NCI-H2171 (cell line): ENCODE results near the gene SYNJ2.

ENCODE experiments used
- DNase-seq: peaks from one replicate; lab custom pipeline; 2025; lab: John Stamatoyannopoulos, UW

SYNJ2 gene

DNA sequence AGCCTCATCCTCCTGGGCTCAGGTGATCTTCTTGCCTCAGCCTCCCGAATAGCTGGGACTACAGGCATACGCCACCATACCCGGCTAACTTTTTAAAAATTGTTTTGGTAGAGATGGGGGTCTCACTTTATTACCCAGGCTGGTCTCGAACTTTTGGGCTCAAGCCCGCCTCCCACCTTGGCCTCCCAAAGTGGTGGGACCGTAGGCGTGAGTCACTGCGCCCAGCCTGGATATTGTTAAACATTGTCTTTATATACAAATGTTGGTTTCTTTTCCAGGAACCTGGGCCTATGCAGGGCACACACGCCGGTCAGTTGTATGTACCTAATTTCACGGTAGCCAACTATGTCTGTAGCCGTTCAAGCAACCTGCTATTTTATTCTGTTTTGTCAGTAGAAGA lies 60.1 kb downstream of the SYNJ2 start:
- DNase-seq: no peak

DNA sequence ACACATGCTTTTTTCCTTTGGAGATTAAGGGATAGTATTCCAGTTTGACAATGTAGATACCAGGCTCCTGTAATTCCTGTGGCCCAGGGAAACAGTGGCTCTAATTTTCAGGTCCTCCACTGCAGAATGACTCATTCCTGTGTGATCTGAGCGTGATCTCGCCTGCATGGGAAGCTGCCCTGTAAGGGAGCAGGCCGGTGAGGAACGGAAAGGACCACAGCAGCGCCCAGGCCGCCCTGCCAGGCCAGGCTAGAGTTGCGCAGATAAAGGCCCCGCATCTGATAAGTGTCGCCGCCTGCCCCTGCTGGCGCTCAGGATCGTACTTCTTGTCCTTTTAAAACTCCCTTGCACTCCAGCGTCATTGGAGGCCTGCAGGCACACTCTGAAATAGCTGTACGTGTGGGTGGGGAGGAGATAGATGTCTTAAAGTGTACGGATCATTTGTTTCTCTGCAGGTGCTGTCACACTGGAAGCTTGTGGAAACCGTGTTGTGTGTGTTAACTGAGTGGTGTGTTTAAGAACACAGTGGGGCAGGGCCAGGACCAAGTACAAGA lies 60.7 kb downstream of the SYNJ2 start:
- DNase-seq: no peak

DNA sequence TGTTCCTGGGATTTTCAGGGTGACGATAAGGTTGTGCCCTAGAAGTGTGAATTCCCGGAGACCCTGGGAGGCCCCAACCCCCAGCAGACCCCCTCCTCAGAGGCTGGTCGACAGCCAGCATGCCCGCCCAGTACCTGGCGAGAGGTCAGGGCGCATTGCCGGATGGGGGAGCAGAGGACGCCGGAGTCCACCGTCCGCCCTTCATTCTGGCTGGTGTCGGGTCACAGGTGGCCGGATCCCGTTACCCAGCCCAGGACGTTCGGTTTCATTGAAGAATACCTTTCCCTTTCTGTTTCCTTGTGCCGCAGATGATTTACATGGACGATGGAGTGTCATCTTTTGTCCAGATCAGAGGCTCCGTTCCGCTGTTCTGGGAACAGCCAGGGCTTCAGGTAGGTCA lies 61.3 kb downstream of the SYNJ2 start:
- DNase-seq: no peak

DNA sequence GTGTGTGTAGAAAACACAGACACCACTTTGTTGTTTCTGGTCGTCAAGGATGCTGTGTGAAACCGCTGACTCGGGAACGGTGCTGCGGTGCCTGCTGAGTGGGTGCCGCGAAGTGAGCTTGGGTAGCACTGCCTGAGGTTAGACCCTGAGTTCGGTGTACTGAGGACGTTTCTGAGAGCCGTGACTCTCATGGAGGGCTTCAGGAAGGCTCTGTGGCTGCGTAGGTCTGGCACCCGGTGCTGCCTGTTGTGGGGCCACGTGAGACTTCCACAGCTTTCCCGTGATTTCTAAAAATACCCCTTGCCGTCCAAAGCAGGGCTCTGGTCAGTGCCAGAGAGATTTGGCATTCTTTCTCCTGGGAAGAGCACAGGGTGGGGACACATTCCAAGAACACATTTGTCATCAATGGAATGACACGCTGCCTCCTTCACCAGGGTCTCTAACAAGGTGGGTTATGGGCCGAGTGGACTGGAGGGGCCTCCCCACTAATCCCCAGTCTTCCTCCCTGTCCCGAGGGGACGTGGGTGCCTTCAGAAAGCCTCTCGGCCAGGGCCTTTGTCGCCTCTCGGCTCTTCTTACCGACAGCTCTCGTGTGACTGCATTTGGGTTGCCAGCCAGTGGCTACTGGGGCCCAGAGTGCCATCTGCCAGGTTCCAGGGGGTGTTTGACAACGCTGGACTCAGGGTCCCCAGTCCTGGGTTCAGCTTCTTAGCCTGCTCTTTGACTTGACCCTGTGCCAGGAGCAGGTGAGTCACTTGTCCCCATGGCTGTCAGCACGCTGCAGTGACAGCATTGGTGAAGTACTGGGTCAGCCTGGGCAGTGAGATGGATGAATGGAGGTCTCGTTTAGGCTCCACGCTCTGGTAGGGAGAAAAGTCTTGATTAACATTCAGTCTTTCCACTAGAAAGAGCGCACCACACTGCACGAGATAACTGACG lies 62.2 kb downstream of the SYNJ2 start:
- DNase-seq: no peak

DNA sequence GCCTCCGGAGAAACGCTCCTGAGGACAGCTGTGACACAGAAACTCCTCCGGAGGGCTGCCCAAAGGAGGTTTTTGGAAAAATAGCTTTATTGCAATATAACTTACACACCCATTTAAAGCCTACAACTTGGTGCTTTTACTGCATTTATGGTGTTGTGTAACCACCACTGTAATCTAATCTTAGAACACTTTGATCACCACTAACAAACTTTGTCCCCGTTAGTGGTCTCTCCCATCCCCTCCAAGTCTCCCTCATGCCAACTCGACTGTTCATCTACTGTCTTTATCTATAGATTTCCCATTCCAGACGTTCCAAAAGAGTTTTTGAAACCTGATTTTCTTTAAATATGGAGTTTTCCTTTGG lies 62.8 kb downstream of the SYNJ2 start:
- no peak for DNase-seq

DNA sequence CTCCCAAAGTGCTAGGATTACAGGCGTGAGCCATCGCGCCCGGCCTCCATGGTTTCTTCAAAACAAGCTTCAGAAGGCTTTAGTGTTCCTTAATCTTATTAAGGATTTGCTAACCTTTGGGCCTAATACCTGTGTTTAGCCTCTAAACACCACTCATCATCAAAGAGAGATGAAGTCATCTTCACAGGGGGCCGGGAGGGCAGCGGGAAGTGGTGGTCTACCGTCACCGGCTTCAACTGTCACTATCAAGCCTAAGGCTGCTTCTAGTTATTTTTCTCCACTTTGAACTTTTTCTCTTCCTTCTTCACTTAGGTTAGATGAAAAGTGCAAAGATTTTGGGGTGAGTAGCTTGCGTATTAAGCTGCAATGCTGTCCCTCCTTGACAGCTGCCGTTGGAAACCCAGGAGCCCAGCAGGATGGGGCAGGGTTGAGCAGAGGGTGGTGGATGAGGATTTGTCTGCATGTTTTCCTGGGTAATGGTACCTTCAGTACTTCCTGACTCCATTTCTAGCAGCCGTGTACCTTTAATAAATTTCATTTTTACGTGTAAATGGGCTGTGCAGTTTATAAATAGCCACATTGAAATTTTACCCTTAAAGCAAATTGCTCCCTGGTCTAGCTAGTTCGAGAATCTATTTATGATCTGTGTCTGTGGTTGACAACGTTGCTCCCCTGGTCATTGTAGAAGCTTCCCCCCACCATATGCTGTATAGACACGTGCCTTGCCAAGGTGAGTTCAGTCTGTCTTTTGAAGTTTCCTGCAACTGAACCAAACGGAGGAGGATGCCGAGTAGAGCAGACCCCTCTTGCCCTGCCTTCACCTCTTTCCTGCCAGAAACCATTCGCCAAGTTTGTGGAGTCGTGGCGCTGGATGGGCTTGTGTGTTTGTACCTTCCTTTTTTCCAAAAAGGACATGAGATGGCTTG lies 64.8 kb downstream of the SYNJ2 start:
- DNase-seq: no peak

DNA sequence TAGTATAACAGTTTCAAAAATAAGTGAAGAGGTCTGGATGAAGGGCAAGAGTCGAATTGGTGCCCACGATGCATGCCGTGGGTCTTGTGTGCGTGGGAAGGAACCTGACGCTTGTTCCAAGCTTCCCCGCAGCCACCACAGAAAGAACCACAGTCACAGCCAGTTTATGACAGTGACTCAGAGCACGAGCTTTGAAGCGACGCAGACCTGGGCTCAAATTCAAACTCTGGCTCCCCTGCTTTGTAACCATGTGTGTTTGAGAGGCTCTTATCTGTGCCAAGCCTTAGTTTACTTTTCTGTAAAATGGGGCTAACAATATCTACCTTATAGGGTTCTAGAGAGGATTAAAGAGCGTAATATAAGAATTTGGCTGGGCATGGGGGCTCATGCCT lies 65.5 kb downstream of the SYNJ2 start:
- no peak for DNase-seq

DNA sequence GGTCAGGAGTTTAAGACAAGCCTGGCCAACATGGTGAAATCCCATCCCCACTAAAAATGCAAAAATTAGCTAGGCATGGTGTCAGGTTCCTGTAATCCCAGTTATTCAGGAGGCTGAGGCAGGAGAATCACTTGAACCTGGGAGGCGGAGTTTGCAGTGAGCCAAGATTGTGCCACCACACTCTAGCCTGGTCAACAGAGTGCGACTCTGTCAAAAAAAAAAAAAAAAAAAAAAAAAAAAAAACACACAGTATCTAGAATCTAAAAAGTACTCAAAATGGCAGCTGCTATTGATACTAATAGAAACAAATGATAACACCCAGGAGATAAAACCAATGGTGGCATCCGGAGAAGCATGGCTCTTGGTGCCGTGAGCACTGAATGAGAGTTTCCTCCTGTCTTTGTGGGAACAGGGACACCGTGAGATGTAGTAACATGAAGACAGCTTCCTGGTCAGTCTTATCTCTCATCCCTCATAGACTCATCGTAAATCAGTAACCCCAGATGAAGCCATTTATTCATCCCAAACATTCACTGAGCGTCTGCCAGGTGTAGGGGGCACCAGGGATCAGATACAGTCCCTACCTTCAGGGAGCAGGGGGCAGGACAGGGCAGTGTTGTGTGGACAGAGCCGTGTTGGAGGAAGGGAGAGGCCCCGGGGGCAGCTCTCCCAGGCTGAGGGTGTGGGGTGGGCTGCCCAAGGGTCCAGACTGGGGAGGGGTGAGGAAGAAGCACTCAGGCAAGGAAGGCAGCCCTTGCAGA lies 66.1 kb downstream of the SYNJ2 start:
- DNase-seq: no peak

DNA sequence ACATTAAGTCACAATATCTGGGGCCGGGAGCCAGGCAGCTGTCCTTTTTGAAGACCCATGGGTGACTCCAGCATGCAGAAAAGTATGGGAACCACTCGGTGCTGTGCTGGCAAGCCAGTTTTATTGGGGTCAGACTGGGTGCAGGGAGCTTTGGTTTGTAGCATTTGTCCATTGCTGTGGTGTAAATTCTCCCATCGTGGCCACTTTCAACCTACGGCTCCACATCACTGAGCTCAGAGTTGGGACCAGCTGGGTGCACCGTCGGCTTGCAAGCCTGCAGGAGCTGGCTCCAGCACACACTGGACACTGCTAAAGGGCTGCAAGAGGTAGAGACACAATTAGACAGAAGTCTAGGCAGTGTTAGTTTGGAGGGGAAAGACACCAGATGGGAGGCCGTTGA lies 66.9 kb downstream of the SYNJ2 start:
- no peak for DNase-seq

DNA sequence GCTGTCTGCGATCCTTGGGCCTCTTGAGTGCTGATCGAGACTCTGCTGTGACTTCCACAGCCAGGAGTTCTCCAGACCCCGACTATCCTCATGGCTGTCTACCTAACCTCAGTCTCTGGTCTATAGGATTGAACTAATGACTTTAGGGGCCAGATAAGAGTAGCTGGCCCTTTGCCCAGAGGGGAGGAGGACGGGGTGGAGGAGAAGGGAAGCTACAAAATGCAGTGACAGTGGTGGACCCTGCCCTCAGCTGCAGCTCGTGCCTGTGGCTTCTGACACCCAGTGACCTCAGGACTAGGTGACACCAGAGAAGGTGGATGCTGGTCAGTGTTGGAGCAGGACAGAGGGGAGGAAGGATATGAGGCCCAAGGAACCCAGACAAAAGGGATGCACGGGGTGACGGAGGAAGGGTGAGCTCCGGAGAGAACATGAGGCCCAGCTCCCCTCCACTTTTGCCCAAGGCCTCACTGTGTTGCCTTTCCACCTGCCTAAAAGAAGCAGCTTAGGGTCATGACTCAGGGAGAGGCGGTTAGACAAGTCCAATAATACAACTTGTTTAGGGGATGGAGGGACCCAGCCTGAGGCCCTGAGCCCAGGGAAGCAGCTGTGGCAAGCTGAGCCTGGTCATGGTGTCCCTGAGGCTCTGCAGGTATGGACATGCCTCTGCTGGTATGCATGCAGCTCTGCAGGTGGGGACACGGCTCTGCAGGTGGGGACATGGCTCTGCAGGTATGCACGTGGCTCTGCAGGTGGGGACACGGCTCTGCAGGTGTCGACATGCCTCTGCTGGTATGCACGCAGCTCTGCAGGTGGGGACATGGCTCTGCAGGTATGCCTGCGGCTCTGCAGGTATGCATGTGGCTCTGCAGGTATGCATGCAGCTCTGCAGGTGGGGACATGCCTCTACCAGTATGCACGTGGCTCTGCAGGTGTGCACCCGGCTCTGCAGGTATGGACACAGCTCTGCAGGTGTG lies 67.7 kb downstream of the SYNJ2 start:
- DNase-seq: no peak

DNA sequence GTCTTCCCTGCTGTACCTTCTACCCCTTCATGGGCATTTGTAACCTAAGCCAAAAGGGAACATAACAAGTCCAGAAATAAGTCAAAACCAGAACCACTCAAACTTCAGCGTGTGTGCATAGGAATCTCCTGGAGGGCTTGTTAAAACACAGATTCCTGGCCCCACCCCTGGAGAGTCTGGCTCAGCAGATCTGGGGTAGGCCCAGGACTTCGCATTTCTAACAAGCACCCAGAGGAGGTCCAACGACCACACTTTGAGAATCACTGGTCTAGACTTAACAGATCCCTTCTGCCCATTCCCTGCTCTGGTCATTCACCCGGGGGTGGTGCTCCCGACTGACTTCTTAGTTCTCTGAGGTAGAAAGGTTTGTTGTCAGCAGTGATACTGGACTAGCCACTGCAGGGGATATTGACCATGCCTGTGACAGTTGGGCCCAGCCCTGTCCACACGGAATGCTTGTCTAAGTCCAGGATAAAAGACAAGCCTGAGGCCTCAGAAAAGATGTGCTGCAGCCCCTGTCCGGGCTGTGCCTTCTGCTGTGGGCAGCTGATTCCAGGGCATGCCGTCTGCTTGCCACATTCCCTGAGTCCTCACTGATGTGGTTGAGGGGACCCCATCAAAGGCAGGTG lies 68.6 kb downstream of the SYNJ2 start:
- DNase-seq: no peak

DNA sequence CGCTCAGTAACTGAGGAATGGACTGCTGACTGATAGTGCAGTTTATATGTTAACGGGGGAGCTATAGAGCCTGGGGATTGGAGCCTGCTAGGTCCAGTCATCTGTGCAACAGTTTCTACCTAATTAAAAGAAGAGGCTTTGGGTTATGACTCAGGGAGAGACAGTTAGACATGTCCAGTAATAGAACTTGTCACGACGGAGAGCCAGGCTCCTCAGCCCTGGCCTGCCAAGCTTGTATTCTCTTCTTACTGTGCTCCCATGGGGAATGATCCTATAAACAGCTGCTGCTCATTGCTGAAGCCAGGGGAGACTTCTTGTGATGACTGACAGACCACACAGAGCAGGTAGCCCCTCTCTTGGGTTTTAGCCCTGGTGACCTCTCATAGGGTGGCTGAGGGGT lies 69.3 kb downstream of the SYNJ2 start:
- DNase-seq: no peak

DNA sequence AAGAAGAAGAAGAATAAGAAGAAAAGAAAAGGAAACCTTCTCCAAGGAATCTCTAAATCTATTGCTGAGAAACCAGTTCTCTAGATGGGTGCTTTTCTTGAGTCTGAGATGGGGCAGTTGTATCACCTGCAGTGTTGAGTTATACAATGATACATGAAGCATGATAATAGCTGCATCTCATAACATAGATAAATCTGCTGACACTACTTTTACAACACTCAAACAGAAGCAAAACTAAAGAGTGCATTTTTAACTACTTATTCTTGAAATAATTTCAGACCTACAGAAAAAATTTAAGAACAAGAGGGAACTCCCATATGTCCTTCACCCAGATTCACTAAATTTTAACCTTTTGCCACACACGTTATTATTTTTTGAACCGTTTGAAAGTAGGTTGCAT lies 70.3 kb downstream of the SYNJ2 start:
- no peak for DNase-seq

DNA sequence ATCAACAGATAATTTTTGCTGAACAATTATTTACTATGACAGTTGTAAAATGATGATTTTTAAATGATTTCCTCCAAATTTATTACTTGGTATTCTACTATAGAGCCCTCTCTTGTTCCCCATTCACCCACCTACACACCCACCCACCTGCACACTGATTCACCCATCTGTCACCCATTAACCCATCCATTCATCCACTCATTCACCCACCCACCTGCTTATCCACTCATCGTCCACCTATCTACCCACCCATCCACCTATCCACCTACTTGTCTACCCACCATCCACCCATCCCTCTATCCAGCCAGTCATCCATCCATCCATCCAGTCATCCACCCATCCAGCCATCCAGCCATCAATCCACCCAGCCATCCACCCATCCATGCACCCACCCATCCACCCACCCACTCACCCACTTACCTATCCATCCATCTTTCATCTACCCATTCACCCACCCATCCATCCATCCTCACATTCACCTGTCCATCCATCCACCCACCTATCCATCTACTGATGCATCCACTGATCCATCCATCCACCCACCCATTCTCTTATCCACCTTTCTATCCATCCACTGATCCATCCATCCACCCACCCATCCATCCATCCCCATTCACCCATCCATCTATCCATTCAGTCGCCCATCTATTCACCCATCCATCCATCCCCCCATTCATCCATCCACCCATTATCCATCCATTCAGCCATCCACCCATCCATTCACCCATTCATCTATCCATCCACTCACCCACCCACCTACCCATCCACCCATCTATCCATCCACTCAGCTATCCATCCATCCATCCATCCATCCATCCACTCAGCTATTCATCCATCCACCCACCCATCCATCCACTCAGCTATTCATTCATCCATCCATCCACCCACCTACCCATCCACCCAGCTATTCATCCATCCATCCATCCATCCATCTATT lies 72.0 kb downstream of the SYNJ2 start:
- DNase-seq: no peak

DNA sequence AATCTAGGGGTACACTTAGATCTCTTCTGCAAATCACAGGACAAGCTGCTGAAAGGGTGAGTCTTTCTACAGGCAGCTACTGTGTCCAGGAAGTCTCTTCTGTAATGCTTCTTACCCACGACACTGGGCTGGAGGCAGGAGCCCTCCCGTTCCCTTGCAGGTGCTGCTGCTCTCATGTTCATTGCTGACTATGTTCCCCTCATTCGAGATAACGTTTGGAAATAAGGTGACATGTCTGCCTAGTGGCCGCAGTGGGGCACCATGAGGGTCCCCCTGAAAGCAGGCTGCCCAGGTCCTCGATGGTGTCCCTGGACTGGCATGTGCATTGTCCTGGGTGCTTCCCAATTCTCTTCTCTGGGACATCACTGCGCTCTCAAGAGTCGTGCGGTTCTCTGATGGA lies 74.7 kb downstream of the SYNJ2 start:
- DNase-seq: no peak

DNA sequence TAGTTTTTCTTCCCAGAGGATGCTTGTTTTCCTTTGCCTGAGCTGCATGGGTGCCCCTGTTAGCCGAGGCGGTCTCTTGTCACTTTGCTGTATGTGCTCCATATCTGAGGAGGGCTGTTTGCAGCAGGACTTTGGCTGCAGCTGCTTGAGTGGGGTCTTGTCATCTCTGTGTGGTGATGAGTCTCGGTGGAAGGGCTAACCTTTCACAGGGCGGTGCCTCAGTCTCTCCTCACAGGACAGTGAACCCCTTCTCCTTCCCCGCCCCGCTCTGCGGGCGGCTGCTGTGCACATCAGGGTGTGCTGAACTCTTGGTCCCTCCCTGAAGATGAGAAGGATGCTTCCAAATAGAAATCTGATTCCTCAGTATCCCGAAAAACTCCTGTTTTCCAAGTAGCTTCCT lies 75.1 kb downstream of the SYNJ2 start:
- no peak for DNase-seq

DNA sequence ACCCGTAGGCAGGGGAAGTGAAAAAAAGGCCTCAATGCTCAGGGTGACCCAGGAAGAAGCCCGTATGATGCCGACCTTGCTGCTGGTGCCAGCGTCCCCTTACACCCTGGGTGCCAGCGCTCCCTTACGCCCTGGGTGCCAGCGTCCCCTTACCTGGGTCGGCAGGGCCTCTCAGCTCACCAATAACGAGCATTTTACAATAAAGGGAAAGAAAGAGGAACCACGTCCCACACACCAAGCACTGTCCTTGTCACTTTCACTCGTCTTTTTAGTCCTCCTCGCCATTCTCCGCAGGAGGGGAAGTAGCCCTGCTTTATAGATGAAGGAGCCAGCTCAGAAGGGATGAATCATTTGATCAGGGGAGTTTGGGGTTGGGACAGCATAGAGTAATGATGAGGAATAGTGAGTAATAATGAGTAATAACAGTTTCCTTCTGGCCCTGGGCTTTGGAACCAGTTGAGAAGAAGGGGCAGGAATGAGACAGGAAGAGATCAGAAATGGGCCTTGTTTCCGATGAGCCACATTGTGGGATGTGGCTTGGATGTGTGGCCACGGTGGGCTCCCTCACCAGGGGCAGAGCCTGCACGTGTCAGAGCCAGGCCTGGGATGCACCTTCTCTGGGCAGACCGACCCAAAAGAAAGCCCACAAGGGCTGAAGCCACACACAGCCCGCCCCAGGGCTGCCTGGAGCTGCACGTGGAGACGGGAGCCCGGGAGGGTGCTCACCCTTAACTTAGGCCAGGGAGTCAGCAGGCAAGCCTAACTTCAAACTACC lies 75.7 kb downstream of the SYNJ2 start:
- DNase-seq: no peak

DNA sequence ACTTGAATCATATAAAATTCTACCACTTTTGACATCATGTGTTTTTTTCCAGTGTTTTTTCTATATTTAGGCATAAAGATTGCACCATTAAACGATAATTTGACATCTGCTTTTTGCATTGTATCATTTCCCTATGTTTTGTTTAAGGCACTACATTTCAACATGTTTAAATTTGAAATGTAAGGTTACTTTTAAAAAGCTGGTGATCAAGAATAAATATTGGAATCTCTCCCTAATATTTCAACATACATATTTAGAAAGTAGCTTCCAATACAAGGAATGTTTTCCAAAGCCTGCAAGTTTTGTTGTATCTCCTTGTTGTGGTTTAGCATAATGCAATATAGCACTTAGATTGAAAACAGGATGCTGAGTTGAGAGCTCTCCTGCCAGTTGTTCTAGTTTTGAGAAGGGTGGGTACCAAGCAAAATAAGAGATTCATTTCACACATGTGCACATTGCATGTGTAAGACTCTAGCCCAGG lies 76.5 kb downstream of the SYNJ2 start:
- no peak for DNase-seq
